K562 (cell line): ENCODE measurements around the gene YBX2. TPM values are rescaled to one million over a fixed set of nuclear protein-coding genes. Genes with fewer than 3 reads are reported as not detected.
A peak's percentile ranks its signal among the peaks of the same experiment; 100 is the strongest.

ENCODE experiments used
- ATAC-seq: fragments of 200-7000 bp; cut with Tn5 transposase; 3 replicates; pipeline ENCODE4 v1.9.1; 2020; ENCODE audit warnings: moderate library complexity
- BruUV-seq: library from RNA; stranded (reverse); fragments of 400-500 nt; replicated peaks from 2 replicates; lab custom pipeline; 2021; lab: Mats Ljungman, UMichigan
- CTCF ChIA-PET: fragments of 300-600 bp; formaldehyde crosslinking; extraction: SDS; loops from one replicate; lab custom pipeline; 2021; ENCODE audit warnings: low intra/inter-chr PET ratio; lab: Yijun Ruan, JAX
- POLR2A ChIA-PET: fragments of 300-600, 350-650 bp; sonication (Branson Sonifier 250); formaldehyde crosslinking; extraction: SDS; loops from one replicate; lab custom pipeline; 2021; ENCODE audit warnings: antibody characterized with exemption, inconsistent platforms; lab: Yijun Ruan, JAX
- DNase-seq, 4 experiments: peaks; one replicate each; pipeline versions ENCODE4 v3.0.0 to v3.0.0-alpha.2; 2011 to 2018; ENCODE audit warnings: low spot score in 3 of 4, mixed read lengths in 3 of 4; ENCODE audit errors: extremely low read depth in 1 of 4
- FAIRE-seq: peaks from 2 replicates; lab custom pipeline; 2011; peaks lifted over from hg19 to GRCh38; lab: Jason Lieb, UNC
- H2AFZ ChIP-seq: 2 replicates; pipeline ENCODE4 v1.6.0; 2011; ENCODE audit warnings: low read depth, low read length, control low read depth, inconsistent platforms
- H3K27ac ChIP-seq: fragments of 200-600 bp; 3 replicates; pipeline ENCODE4 v1.8.0; 2011; ENCODE audit warnings: low read depth, mild to moderate bottlenecking, control low read depth, inconsistent platforms, low read length, moderate library complexity, mixed read lengths; ENCODE audit errors: extremely low read depth
- H3K27me3 ChIP-seq, 2 experiments: fragments of 300-600 bp in 1 of 2; 2 replicates in 1 of 2; 3 replicates in 1 of 2; pipeline versions ENCODE4 v1.6.0 to v1.8.0; 2011; ENCODE audit warnings: inconsistent platforms in 2 of 2, low read length in 2 of 2, mild to moderate bottlenecking in 1 of 2, mixed read lengths in 1 of 2, moderate library complexity in 1 of 2; ENCODE audit not compliant: control insufficient read depth in 2 of 2, insufficient read depth in 2 of 2
- H3K36me3 ChIP-seq: fragments of 300-600 bp; 3 replicates; pipeline ENCODE4 v1.8.0; 2011; ENCODE audit warnings: mild to moderate bottlenecking, low read length, inconsistent platforms; ENCODE audit not compliant: control insufficient read depth, insufficient read depth
- H3K4me1 ChIP-seq, 2 experiments: fragments of 200-600 bp in 1 of 2; replicated peaks in 1 of 2; 2 replicates in 1 of 2; 3 replicates in 1 of 2; pipeline versions ENCODE4 v1.5.1 to v1.8.0; 2011; ENCODE audit warnings: inconsistent platforms in 2 of 2, low read length in 2 of 2, mild to moderate bottlenecking in 1 of 2, mixed read lengths in 1 of 2, moderate library complexity in 1 of 2; ENCODE audit not compliant: control insufficient read depth in 2 of 2, insufficient read depth in 2 of 2
- H3K4me2 ChIP-seq: 2 replicates; pipeline ENCODE4 v1.6.1; 2011; ENCODE audit warnings: low read length, control low read depth, inconsistent platforms, mixed read lengths; ENCODE audit not compliant: insufficient read depth
- H3K4me3 ChIP-seq: fragments of 200-600 bp; sonication (generic), shearing (Covaris generic); 2 replicates; pipeline ENCODE4 v1.5.1; 2016; ENCODE audit warnings: control low read depth, inconsistent platforms
- H3K79me2 ChIP-seq: fragments of 200-600 bp; 3 replicates; pipeline ENCODE4 v1.8.0; 2011; ENCODE audit warnings: low read length, inconsistent platforms; ENCODE audit not compliant: control insufficient read depth, insufficient read depth
- H3K9ac ChIP-seq, 2 experiments: 2 replicates each; pipeline versions ENCODE4 v1.6.0 to v1.6.1; 2011; ENCODE audit warnings: low read depth in 2 of 2, low read length in 2 of 2, control low read depth in 1 of 2, inconsistent platforms in 1 of 2, mild to moderate bottlenecking in 1 of 2, mixed read lengths in 1 of 2; ENCODE audit not compliant: insufficient read depth in 1 of 2
- H3K9me1 ChIP-seq: one replicate; pipeline ENCODE4 v1.6.0; 2011; ENCODE audit warnings: inconsistent platforms, mild to moderate bottlenecking, low read length, moderate library complexity; ENCODE audit not compliant: control insufficient read depth, insufficient read depth
- H3K9me3 ChIP-seq: replicated peaks from 2 replicates; pipeline ENCODE4 v1.5.1; 2011; ENCODE audit warnings: low read depth, low read length, inconsistent platforms; ENCODE audit not compliant: control insufficient read depth, insufficient read depth
- H4K20me1 ChIP-seq: replicated peaks from 2 replicates; pipeline ENCODE4 v1.6.1; 2011; ENCODE audit warnings: low read length, inconsistent platforms, mixed read lengths; ENCODE audit not compliant: control insufficient read depth, insufficient read depth
- ARID1B ChIP-seq: fragments of 450-650 bp; IDR thresholded peaks from 2 replicates; pipeline ENCODE4 v1.6.1; 2016; ENCODE audit warnings: antibody characterized with exemption, mild to moderate bottlenecking, inconsistent platforms
- CBFA2T2 ChIP-seq: fragments of 450-650 bp; conservative IDR thresholded peaks from 2 replicates; pipeline ENCODE4 v1.6.1; 2017; ENCODE audit warnings: mild to moderate bottlenecking
- EP400 ChIP-seq: fragments of 450-650 bp; IDR thresholded peaks from 2 replicates; pipeline ENCODE4 v1.6.1; 2017; ENCODE audit warnings: antibody characterized with exemption, mild to moderate bottlenecking, moderate library complexity
- NFYB ChIP-seq: IDR thresholded peaks from 2 replicates; pipeline ENCODE4 v1.6.1; 2011; ENCODE audit warnings: mild to moderate bottlenecking, moderate library complexity; ENCODE audit not compliant: insufficient read length; ENCODE audit errors: extremely low read depth
- NRF1 ChIP-seq, 2 experiments: fragments of 450-650 bp; IDR thresholded peaks in 1 of 2; conservative IDR thresholded peaks in 1 of 2; 2 replicates each; pipeline ENCODE4 v1.6.1; 2014; ENCODE audit warnings: mild to moderate bottlenecking in 2 of 2
- PKNOX1 ChIP-seq: fragments of 450-650 bp; IDR thresholded peaks from 2 replicates; pipeline ENCODE4 v1.6.1; 2016
- RBM17 ChIP-seq: fragments of 200-400 bp; formaldehyde crosslinking; IDR thresholded peaks from 2 replicates; pipeline ENCODE4 v1.6.1; 2017; ENCODE audit warnings: low read depth, mild to moderate bottlenecking, low read length, borderline replicate concordance
- SRF ChIP-seq, 2 experiments: fragments of 250-450, 450-650 bp in 1 of 2; sonication (Bioruptor Pico) in 1 of 2; sonication (generic) in 1 of 2; formaldehyde crosslinking; IDR thresholded peaks; 2 replicates each; pipeline versions ENCODE4 v1.5.0 to v1.5.1; 2020 to 2022; ENCODE audit warnings: mild to moderate bottlenecking in 1 of 2, missing genetic modification reagents in 1 of 2
- STAG1 ChIP-seq: sonication (generic); formaldehyde crosslinking; IDR thresholded peaks from 2 replicates; pipeline ENCODE4 v1.5.0; 2020; ENCODE audit warnings: missing genetic modification reagents, borderline replicate concordance
- ZNF274 ChIP-seq: IDR thresholded peaks from 2 replicates; pipeline ENCODE4 v1.6.1; 2011; ENCODE audit warnings: low read depth, mild to moderate bottlenecking, low read length, moderate library complexity, borderline replicate concordance
- ZNF282 ChIP-seq: sonication (generic); formaldehyde crosslinking; IDR thresholded peaks from 2 replicates; pipeline ENCODE4 v1.8.1; 2023; ENCODE audit warnings: missing genetic modification reagents
- WGBS: fragments of 100-300 bp; shearing (Covaris generic); methylation state at CpG from one replicate; pipeline ENCODE4 v1.1.6; 2016; ENCODE audit warnings: low coverage, mixed read lengths; ENCODE audit not compliant: insufficient coverage; ENCODE audit errors: missing lambda C conversion rate; 5-methylcytosine and 5-hydroxymethylcytosine counted together
- in situ Hi-C: fragments of 300-500 bp; cut with MboI; formaldehyde crosslinking; loops from 4 replicates; pipeline ENCODE4 v1.15.0; 2018; ENCODE audit warnings: inconsistent platforms, mixed read lengths
- intact Hi-C: fragments of 100-400 bp; cut with micrococcal nuclease; formaldehyde crosslinking; loops from 2 replicates; pipeline ENCODE4 v1.14.2; 2022
- polyA plus RNA-seq, 8 experiments: library from polyadenylated mRNA; depleted of rRNA in 4 of 8; stranded (reverse) in 5 of 8; unstranded in 3 of 8; fragments of >200 nt; fragmentation: Nextera tagmentation in 2 of 8; fragmentation: Illumina TruSeq in 1 of 8; extraction: Ambion mirVana in 2 of 8; extraction: Trizol in 1 of 8; gene quantifications; 2 replicates each; pipeline versions ENCODE4 v1.2.1 to v1.2.3, GENCODE V29; 2011 to 2014; ENCODE audit warnings: inconsistent platforms in 1 of 8, missing spikeins in 1 of 8
- total RNA-seq, 7 experiments: library from RNA; depleted of rRNA in 6 of 7; stranded (reverse); fragments of >200 nt in 6 of 7; fragmentation: Illumina TruSeq in 2 of 7; extraction: Trizol in 2 of 7; gene quantifications; 2 replicates each; pipeline versions ENCODE4 v1.2.1 to v1.2.3, GENCODE V29; 2011 to 2021; ENCODE audit warnings: low replicate concordance in 1 of 7
- TF ChIP-seq, protein P1 (sequence below), 3 experiments: IDR thresholded peaks in 2 of 3; conservative IDR thresholded peaks in 1 of 3; 2 replicates each; pipeline ENCODE4 v1.5.1; 2011 to 2012; ENCODE audit warnings: low read length in 3 of 3, mild to moderate bottlenecking in 3 of 3, control low read depth in 2 of 3, improper control_type of control experiment in 1 of 3, inconsistent platforms in 1 of 3, low read depth in 1 of 3, mixed read lengths in 1 of 3, moderate library complexity in 1 of 3; ENCODE audit not compliant: insufficient read depth in 2 of 3
- TF ChIP-seq, protein P2 (sequence below), 3 experiments: fragments of 200-800 bp in 1 of 3; sonication (Bioruptor generic) in 1 of 3; sonication (generic) in 1 of 3; formaldehyde crosslinking in 1 of 3; IDR thresholded peaks; 2 replicates each; pipeline versions ENCODE4 v1.6.1 to v1.8.0; 2016 to 2022; ENCODE audit warnings: mild to moderate bottlenecking in 2 of 3, missing compliant biosample characterization in 2 of 3, missing genetic modification characterization in 2 of 3, missing genetic modification reagents in 1 of 3

Gene YBX2
- total and polyA plus RNA-seq, 9 of the 15 experiments (the other 6 are each of a cell fraction or from before 2014, with no cell fraction given): 0.03 to 0.59 (median 0.27) TPM; not detected in 6

DNA sequence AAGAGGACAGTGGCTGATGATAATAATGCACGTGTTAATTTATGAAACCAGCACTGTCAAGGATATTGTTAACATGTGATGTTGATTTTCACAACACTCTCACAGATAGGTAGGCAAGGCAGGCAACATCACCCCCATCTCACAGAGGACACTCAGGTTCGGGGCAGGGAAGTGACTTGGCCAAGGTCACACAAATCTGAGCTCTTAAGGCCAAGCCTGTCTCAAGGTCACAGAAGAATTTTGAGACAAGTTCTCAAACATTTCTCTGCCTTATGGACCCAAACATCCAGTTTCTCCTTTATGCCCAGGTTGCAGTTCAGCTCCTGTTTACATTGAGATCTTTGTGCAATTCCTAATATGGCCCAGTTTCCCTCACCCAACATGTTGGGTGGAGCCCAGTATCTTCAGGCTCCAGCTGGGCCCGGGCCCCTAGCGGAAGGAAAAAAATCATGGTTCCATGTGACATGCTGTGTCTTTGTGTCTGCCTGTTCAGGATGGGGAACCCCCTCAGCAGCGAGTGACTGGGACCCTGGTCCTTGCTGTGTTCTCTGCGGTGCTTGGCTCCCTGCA lies 11.6 kb downstream of the YBX2 start (continued):
- TF ChIP-seq RBM17: no peak
- TF ChIP-seq ARID1B: peak; percentile 15; the same call in 1 of the 2 replicates
- 0 out of 2 replicates have a peak, but pooled peaks have one; percentile 30 for TF ChIP-seq CBFA2T2
- TF ChIP-seq, protein P1, sequence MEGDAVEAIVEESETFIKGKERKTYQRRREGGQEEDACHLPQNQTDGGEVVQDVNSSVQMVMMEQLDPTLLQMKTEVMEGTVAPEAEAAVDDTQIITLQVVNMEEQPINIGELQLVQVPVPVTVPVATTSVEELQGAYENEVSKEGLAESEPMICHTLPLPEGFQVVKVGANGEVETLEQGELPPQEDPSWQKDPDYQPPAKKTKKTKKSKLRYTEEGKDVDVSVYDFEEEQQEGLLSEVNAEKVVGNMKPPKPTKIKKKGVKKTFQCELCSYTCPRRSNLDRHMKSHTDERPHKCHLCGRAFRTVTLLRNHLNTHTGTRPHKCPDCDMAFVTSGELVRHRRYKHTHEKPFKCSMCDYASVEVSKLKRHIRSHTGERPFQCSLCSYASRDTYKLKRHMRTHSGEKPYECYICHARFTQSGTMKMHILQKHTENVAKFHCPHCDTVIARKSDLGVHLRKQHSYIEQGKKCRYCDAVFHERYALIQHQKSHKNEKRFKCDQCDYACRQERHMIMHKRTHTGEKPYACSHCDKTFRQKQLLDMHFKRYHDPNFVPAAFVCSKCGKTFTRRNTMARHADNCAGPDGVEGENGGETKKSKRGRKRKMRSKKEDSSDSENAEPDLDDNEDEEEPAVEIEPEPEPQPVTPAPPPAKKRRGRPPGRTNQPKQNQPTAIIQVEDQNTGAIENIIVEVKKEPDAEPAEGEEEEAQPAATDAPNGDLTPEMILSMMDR (IDR thresholded peaks at IDR 0.05 in 2 of 3, conservative IDR thresholded peaks at IDR 0.05 in 1 of 3; ENCODE audit: insufficient read depth in 2 of 3, low read depth in 1 of 3, low read length in 3 of 3): peak; percentile 15 to 36 (median 27); a peak in 3 of 6 replicates

GRCh38 chr17:7281953-7282751 lies 12.3 kb downstream of the YBX2 start:
- H2AFZ ChIP-seq: peak overlapping the region; percentile 61
- H3K9me1 ChIP-seq: no peaks in the 10 kb centered on the region
- WGBS: 0% methylated on average over 14 of the region's 43 CpGs
- peak overlapping the region; percentile 65 to 91 for H3K9ac ChIP-seq
- peak; percentile 2 for ATAC-seq
- H3K9me3 ChIP-seq: no peaks in the 10 kb centered on the region
- no peaks in the 10 kb centered on the region; the same call in 1 of the 2 replicates for H4K20me1 ChIP-seq
- in situ Hi-C loops: loop anchor here (5.0 kb wide), 1 partner anchor 60 kb away; no protein-coding TSS in a partner anchor
- BruUV-seq: TSS peak; percentile 68
- peak overlapping the region; percentile 73 for H3K4me2 ChIP-seq
- H3K4me3 ChIP-seq: peak overlapping the region; percentile 65
- no peak for FAIRE-seq
- ChIA-PET CTCF (interaction anchor here (2.1 to 2.3 kb wide), 2 partner anchors 14 to 63 kb away, joined by 19 to 32 read pairs; no protein-coding TSS in a partner anchor), POLR2A (interaction anchor here (0.6 to 1.8 kb wide), 9 partner anchors 12 to 874 kb away, joined by 3 to 6 read pairs (median 4); no protein-coding TSS in a partner anchor)
- H3K27me3 ChIP-seq: no peaks in the 10 kb centered on the region
- DNase-seq: peak in 3 of 4 experiments; percentile 28 to 44 (median 35)
- H3K36me3 ChIP-seq: 0 out of 3 replicates have a peak, but pooled peaks cover 3% of the 10 kb centered on the region
- H3K79me2 ChIP-seq: no peaks in the 10 kb centered on the region; the same call in 2 of the 3 replicates
- peaks cover 15 to 44% of the 10 kb centered on the region in 2 experiments; a peak in 4 of 5 replicates for H3K4me1 ChIP-seq
- peak overlapping the region; percentile 39 for H3K27ac ChIP-seq
- intact Hi-C loops: loop anchor here (2.0 to 5.0 kb wide), 2 partner anchors 45 to 63 kb away; partner anchors contain the start of gene PHF23
- 0 out of 2 replicates have a peak, but pooled peaks have one; percentile 17 for TF ChIP-seq EP400
- no peak for TF ChIP-seq STAG1 (CRISPR knock-in tag)
- TF ChIP-seq SRF (CRISPR knock-in tag; IDR thresholded peaks at IDR 0.05): no peak
- TF ChIP-seq NFYB: no peak
- no peak for TF ChIP-seq PKNOX1
- TF ChIP-seq NRF1 (conservative IDR thresholded peaks at IDR 0.05 in 1 of 2, IDR thresholded peaks at IDR 0.05 in 1 of 2): peak; percentile 77 to 80
- TF ChIP-seq ZNF274: no peak
- TF ChIP-seq ZNF282 (CRISPR knock-in tag): no peak
- TF ChIP-seq, protein P2, sequence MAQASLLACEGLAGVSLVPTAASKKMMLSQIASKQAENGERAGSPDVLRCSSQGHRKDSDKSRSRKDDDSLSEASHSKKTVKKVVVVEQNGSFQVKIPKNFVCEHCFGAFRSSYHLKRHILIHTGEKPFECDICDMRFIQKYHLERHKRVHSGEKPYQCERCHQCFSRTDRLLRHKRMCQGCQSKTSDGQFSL (CRISPR knock-in tag; IDR thresholded peaks at IDR 0.05): peak; percentile 72
- TF ChIP-seq, protein P2 (tag; IDR thresholded peaks at IDR 0.05): no peak
